22Rv1 (cell line): Measurements from ENCODE around the gene TBC1D2B.
A peak's percentile ranks its signal among the peaks of the same experiment; 100 is the strongest.

Experiments used
- H3K27ac ChIP-seq: fragments of 450-650 bp; 2 replicates; pipeline ENCODE4 v1.5.1; 2017
- CTCF ChIP-seq: fragments of 450-650 bp; IDR thresholded peaks from 2 replicates; pipeline ENCODE4 v1.5.1; 2017; ENCODE audit warnings: mild to moderate bottlenecking
- ZFX ChIP-seq: fragments of 450-650 bp; IDR thresholded peaks from 2 replicates; pipeline ENCODE4 v1.6.1; 2017; ENCODE audit warnings: antibody characterized with exemption, borderline replicate concordance

TBC1D2B gene

GRCh38 chr15:78076231-78077052 is 1.1 kb downstream of the TBC1D2B start:
- peak overlapping the region; percentile 66 for H3K27ac ChIP-seq
- TF ChIP-seq CTCF, result no peak
- no peak for TF ChIP-seq ZFX

- TF ChIP-seq CTCF (no peak), ZFX (no peak)
- H3K27ac ChIP-seq, result peak overlapping the region; percentile 66; the same call in 1 of the 2 replicates
Measured at GRCh38 chr15:78075490-78076230, 1.9 kb downstream of the TBC1D2B start.

GRCh38 chr15:78073046-78073787 is 4.3 kb downstream of the TBC1D2B start:
- H3K27ac ChIP-seq, result no peak overlapping the region
- TF ChIP-seq CTCF, result no peak
- TF ChIP-seq ZFX, result no peak

GRCh38 chr15:78072080-78072892 is 5.2 kb downstream of the TBC1D2B start:
- no peak for TF ChIP-seq ZFX
- TF ChIP-seq CTCF, result no peak
- no peak overlapping the region for H3K27ac ChIP-seq

GRCh38 chr15:78071383-78071782 is 6.1 kb downstream of the TBC1D2B start:
- H3K27ac ChIP-seq, result no peak overlapping the region
- TF ChIP-seq CTCF, result no peak
- TF ChIP-seq ZFX, result no peak

- TF ChIP-seq CTCF (no peak), ZFX (no peak)
- H3K27ac ChIP-seq, result no peak overlapping the region
Measured at GRCh38 chr15:78070049-78070700, 7.3 kb downstream of the TBC1D2B start.
